Right lobe of liver (tissue), 6 donors: ENCODE data around the gene GSTA3. TPM values are rescaled to one million over a fixed set of nuclear protein-coding genes. Genes with fewer than 3 reads are reported as not detected.

ENCODE experiments used
- ATAC-seq, 4 donors: fragments of 200-7000 bp; cut with Tn5 transposase; one replicate each; pipeline ENCODE4 v1.9.1; 2020; ENCODE audit warnings: mild to moderate bottlenecking in 4 of 4, moderate library complexity in 4 of 4
- DNase-seq, 3 donors: peaks; one replicate each; pipeline ENCODE4 v3.0.0-alpha.2; 2020
- H3K27ac ChIP-seq, 3 donors: fragments of 200-600 bp; one replicate each; pipeline ENCODE4 v1.8.0; 2022
- H3K27me3 ChIP-seq, 2 donors: fragments of 200-600 bp; one replicate each; pipeline ENCODE4 v1.8.0; 2022
- H3K36me3 ChIP-seq, 4 donors: fragments of 200-600 bp; sonication (generic) in 1 of 4; one replicate each; pipeline versions ENCODE4 v1.5.1 to v1.8.0; 2017 to 2022; ENCODE audit warnings: control low read depth in 1 of 4
- H3K4me1 ChIP-seq, 4 donors: fragments of 200-600 bp; sonication (generic) in 1 of 4; one replicate each; pipeline versions ENCODE4 v1.5.1 to v1.8.0; 2017 to 2022; ENCODE audit warnings: control low read depth in 1 of 4
- H3K4me3 ChIP-seq, 3 donors: fragments of 200-600 bp; one replicate each; pipeline ENCODE4 v1.8.0; 2022
- H3K9me3 ChIP-seq, 4 donors: fragments of 200-600 bp; sonication (generic) in 1 of 4; one replicate each; pipeline versions ENCODE4 v1.5.1 to v1.8.0; 2017 to 2022; ENCODE audit warnings: control low read depth in 1 of 4
- POLR2A ChIP-seq: fragments of 450-650 bp; IDR thresholded peaks from one replicate; pipeline ENCODE4 v1.6.1; 2017; ENCODE audit warnings: antibody characterized with exemption, mild to moderate bottlenecking
- WGBS: methylation state at CpG from one replicate; pipeline ENCODE4 v1.1.6; 2018; ENCODE audit warnings: low coverage, low lambda C conversion rate; ENCODE audit not compliant: insufficient coverage; ENCODE audit errors: missing lambda C conversion rate; 5-methylcytosine and 5-hydroxymethylcytosine counted together
- intact Hi-C, 2 donors: fragments of 100-400 bp; cut with DNase I; formaldehyde crosslinking; loops; one replicate each; pipeline versions ENCODE4 v1.11.2 to v1.14.1; 2022
- total RNA-seq, 6 experiments: library from RNA; depleted of rRNA in 2 of 6; stranded (reverse); fragments of >200 nt in 2 of 6; fragmentation: NEBNext Ultra II Directional in 3 of 6; extraction: Animal tissue kit (Norgen Biotek cat#: 25700) in 3 of 6; gene quantifications; one replicate each; pipeline versions ENCODE4 v1.1.0 to v1.2.4, GENCODE V29; 2016 to 2023
- TF ChIP-seq, protein P1 (sequence below), 4 donors: fragments of 200-600 bp in 3 of 4; fragments of 450-650 bp in 1 of 4; IDR thresholded peaks; one replicate each; pipeline versions ENCODE4 v1.5.1 to v1.8.0; 2016 to 2022; ENCODE audit warnings: antibody characterized with exemption in 4 of 4, mild to moderate bottlenecking in 2 of 4
- donor health status: DM: no; HTN: yes; CAD: no.
- donor health status: DM: no; HTN: no; CAD: no.
- donor health status: DM: no; HTN: no; CAD: no.
- donor health status: DM: no; HTN: yes; CAD: no.
- donor health status: DM: no; HTN: yes; CAD: no.

The GSTA3 gene
- total RNA-seq, 6 experiments from 2014 or later = not detected

- WGBS = 72% methylated on average over 4 of the region's 4 CpGs
- intact Hi-C loops = no loop called here
- no peak for ATAC-seq
Observed at GRCh38 chr6:52893221-52893620, 16.3 kb downstream of the GSTA3 start.

GRCh38 chr6:52890018-52890417 is 19.5 kb downstream of the GSTA3 start:
- Histone ChIP-seq H3K4me3 (no peak overlapping the region), H3K27ac (no peak overlapping the region), H3K9me3 (no peaks in the 10 kb centered on the region), H3K36me3 (no peaks in the 10 kb centered on the region), H3K4me1 (no peaks in the 10 kb centered on the region), H3K27me3 (no peaks in the 10 kb centered on the region)
- TF ChIP-seq, protein P1, sequence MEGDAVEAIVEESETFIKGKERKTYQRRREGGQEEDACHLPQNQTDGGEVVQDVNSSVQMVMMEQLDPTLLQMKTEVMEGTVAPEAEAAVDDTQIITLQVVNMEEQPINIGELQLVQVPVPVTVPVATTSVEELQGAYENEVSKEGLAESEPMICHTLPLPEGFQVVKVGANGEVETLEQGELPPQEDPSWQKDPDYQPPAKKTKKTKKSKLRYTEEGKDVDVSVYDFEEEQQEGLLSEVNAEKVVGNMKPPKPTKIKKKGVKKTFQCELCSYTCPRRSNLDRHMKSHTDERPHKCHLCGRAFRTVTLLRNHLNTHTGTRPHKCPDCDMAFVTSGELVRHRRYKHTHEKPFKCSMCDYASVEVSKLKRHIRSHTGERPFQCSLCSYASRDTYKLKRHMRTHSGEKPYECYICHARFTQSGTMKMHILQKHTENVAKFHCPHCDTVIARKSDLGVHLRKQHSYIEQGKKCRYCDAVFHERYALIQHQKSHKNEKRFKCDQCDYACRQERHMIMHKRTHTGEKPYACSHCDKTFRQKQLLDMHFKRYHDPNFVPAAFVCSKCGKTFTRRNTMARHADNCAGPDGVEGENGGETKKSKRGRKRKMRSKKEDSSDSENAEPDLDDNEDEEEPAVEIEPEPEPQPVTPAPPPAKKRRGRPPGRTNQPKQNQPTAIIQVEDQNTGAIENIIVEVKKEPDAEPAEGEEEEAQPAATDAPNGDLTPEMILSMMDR (IDR thresholded peaks at IDR 0.05) = no peak
- no peak for TF ChIP-seq POLR2A
- DNase-seq = no peak
- WGBS = 94% methylated on average over 3 of the region's 3 CpGs
- intact Hi-C loops = no loop called here
- ATAC-seq = no peak

More at GRCh38 chr6:52893221-52893620, 16.3 kb downstream of the GSTA3 start:
- Histone ChIP-seq H3K27me3 (no peaks in the 10 kb centered on the region), H3K27ac (no peak overlapping the region), H3K4me1 (no peaks in the 10 kb centered on the region), H3K36me3 (no peaks in the 10 kb centered on the region), H3K9me3 (no peaks in the 10 kb centered on the region), H3K4me3 (no peak overlapping the region)
- no peak for TF ChIP-seq POLR2A
- TF ChIP-seq, protein P1 (IDR thresholded peaks at IDR 0.05) = no peak
- no peak for DNase-seq

DNA sequence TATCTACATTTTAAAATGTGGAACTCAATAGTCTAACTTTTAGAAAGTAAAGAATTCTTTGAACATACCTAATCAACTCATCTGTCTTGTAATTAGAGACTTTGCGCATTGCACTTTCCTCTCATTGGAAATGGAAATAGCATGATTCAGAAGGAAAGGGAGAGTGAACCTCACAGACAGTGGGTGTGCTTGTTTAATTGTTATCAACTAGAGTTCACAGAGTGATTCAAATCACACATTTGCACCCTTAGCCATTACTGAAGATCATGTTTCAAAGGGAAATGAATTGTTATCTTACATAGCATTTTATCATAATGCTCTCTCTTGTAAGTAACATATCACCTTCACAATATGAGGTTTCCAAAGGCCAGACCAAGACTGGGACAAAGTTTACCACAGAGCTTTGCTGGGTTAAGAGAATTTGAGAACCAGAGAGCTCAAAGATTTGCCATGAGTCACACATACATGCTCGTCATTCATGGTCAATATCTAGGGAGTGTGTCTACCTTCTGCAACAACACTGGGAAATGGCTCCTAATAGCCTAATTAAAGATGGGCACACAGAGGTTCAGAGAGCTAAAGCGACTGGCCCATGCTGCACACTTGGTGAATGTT is 21.5 kb downstream of the GSTA3 start:
- 76% methylated on average over 3 of the region's 3 CpGs for WGBS
- no peaks in the 10 kb centered on the region for H3K9me3 ChIP-seq
- no peaks in the 10 kb centered on the region for H3K27me3 ChIP-seq
- no peaks in the 10 kb centered on the region for H3K36me3 ChIP-seq
- no peaks in the 10 kb centered on the region for H3K4me1 ChIP-seq
- TF ChIP-seq, protein P1 (IDR thresholded peaks at IDR 0.05) = no peak
- no peak for TF ChIP-seq POLR2A
- no peak overlapping the region for H3K4me3 ChIP-seq
- DNase-seq (no peak), ATAC-seq (no peak)
- no peak overlapping the region for H3K27ac ChIP-seq
- intact Hi-C loops = loop anchor here in 1 of 2 donors (10.0 kb wide), 1 partner anchor 107 kb away; the partner anchor contains the start of gene GSTA4

DNA sequence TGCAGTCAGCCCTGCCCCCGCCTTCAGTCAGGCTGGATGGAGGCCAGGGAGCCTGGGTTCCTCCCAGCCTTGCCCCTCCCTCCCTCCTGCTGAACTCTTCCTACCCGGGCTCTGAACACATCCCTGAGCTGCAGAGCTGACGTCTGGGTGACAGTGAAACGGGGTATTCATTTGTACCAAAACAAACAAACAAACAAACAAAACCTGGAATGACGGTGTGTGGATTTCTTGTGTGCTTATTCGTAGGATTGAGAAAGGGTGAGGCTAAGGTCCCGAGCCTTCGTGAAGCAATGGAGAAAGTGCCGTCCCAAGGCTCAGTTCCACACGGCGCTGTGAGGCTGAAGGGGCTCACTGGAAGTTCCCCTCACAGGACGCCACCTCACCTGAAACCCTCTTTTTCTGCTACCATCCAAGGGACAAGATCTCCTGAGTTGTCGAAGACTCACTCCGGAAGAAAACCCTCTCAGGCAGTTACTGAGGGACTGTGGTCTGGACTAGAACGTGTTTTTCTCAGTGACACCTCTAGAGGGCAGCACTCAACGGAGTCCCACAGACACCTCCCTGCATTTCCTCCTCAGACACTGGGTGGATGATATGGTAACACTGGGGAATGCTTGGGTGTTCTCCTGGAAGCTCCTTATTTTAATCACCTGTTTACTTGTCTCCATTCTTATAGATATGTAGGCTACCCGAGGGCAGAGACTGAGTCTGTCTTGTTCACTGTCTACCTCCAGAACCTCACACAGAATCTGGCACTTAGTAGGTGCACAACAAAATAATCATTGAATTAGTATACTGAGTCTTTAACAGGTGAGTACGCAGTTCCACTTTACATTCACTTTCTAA is 27.3 kb downstream of the GSTA3 start:
- H3K4me1 ChIP-seq = no peaks in the 10 kb centered on the region
- DNase-seq (peak; percentile 46 to 74 (median 66)), ATAC-seq (peak; percentile 99 to 100 (median 100))
- no peaks in the 10 kb centered on the region for H3K9me3 ChIP-seq
- H3K27me3 ChIP-seq = no peaks in the 10 kb centered on the region
- 6% methylated on average over 14 of the region's 18 CpGs for WGBS
- TF ChIP-seq, protein P1 (IDR thresholded peaks at IDR 0.05) = peak; percentile 77 to 91 (median 84)
- no peak for TF ChIP-seq POLR2A
- H3K4me3 ChIP-seq = peak overlapping the region; percentile 43 to 63 (median 59)
- no peaks in the 10 kb centered on the region for H3K36me3 ChIP-seq
- peak overlapping the region in 1 of 3 donors; percentile 67 for H3K27ac ChIP-seq
- intact Hi-C loops = loop anchor here in 1 of 2 donors (10.0 kb wide), 1 partner anchor 113 kb away; the partner anchor contains the start of gene GSTA4
